B cell (primary cell): ENCODE measurements around the gene PRKN.

Experiments
- CTCF ChIP-seq: fragments of 200-600 bp; IDR thresholded peaks from one replicate; pipeline ENCODE4 v1.8.0; 2022; ENCODE audit warnings: antibody characterized with exemption, mild to moderate bottlenecking
- EZH2 ChIP-seq: IDR thresholded peaks from 2 replicates; pipeline ENCODE4 v1.6.1; 2012; ENCODE audit warnings: borderline replicate concordance, low read depth, mild to moderate bottlenecking, moderate library complexity, low read length; ENCODE audit not compliant: insufficient read depth, poor library complexity, severe bottlenecking

GRCh38 chr6:161378115-161378514, 1349.5 kb downstream of the PRKN start:
- TF ChIP-seq CTCF (no peak), EZH2 (no peak)
